ENCODE results near the gene DPM2. TPM values are rescaled to one million over a fixed set of nuclear protein-coding genes. Genes with fewer than 3 reads are reported as not detected.

DPM2 gene
- total and polyA plus RNA-seq, 2 experiments from 2014 or later, result 36.6 to 92.4 TPM

DNA sequence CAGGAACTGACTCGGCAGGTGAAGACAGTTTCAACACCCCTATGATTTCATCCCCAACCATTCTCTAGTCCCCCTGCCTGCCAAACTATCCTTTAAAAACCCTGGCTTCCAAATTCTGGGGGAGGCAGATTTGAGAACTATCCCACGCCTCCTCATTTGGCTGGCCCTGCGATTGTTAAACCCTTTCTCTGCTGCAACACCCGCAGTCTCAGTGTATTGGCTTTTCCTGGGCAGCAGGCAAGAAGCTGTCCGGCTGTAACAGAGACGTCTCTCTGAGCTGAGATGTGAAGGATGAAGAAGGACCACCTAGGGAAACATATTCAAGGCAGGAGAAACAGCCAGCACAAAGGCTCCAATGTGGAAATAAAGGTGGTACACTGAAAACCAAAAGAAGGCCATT lies 44.8 kb downstream of the DPM2 start:
- H3K36me3 Mint-ChIP-seq (ENCODE audit: low read depth), result peaks cover 57% of the 10 kb centered on the region
- Histone ChIP-seq H3K4me1 (ENCODE audit: insufficient read depth) (peaks cover 11% of the 10 kb centered on the region), H3K4me3 (no peak overlapping the region), H3F3A (replicated peaks; ENCODE audit: low read depth) (peaks cover 7% of the 10 kb centered on the region), H3K36me3 (ENCODE audit: insufficient read depth) (peaks cover 35% of the 10 kb centered on the region), H4K20me1 (replicated peaks; ENCODE audit: insufficient read depth) (peaks cover 18% of the 10 kb centered on the region), H2AFZ (no peak overlapping the region), H3K9me2 (ENCODE audit: insufficient read depth) (no peaks in the 10 kb centered on the region), H3K79me2 (replicated peaks; ENCODE audit: insufficient read depth) (peaks cover 6% of the 10 kb centered on the region), H3K27ac (ENCODE audit: low read depth) (no peak overlapping the region), H3K27me3 (ENCODE audit: insufficient read depth) (no peaks in the 10 kb centered on the region), H3K4me2 (no peak overlapping the region)
- no peak overlapping the region for H3K4me3 Mint-ChIP-seq
- ATAC-seq (no peak), DNase-seq (ENCODE audit: low spot score) (no peak)
- H3K4me1 Mint-ChIP-seq, result peaks cover 8% of the 10 kb centered on the region
- H3K27me3 Mint-ChIP-seq (ENCODE audit: insufficient read depth, low read depth, poor library complexity), result peaks cover 8% of the 10 kb centered on the region
- TF ChIP-seq ZNF114 (CRISPR knock-in tag; IDR thresholded peaks at IDR 0.05) (no peak), CREB1 (CRISPR knock-in tag; IDR thresholded peaks at IDR 0.05; ENCODE audit: low read depth) (no peak), STAT1 (IDR thresholded peaks at IDR 0.05; ENCODE audit: unreplicated experiment) (no peak), ZNF462 (CRISPR knock-in tag; IDR thresholded peaks at IDR 0.05) (no peak), JUNB (IDR thresholded peaks at IDR 0.05; ENCODE audit: unreplicated experiment) (no peak), EZH2phosphoT487 (IDR thresholded peaks at IDR 0.05; ENCODE audit: unreplicated experiment) (no peak), ETS1 (IDR thresholded peaks at IDR 0.05) (no peak)
- no peaks in the 10 kb centered on the region for H3K9me3 Mint-ChIP-seq
- H3K27ac Mint-ChIP-seq, result no peak overlapping the region
